T-helper 1 cell treated with Interleukin-12 subunit alpha and Interleukin-12 subunit beta and Interleukin-4 antibody, amounts not matched to agents 30 ng/mL and 1 ng/mL, for 36 hours (primary cell): Measurements from ENCODE around the gene PIR. TPM values are rescaled to one million over a fixed set of nuclear protein-coding genes. Genes with fewer than 3 reads are reported as not detected.

Source experiments
- intact Hi-C: fragments of 100-400 bp; cut with micrococcal nuclease; formaldehyde crosslinking; loops from one replicate; pipeline ENCODE4 v1.15.1; 2024
- total RNA-seq: library from RNA; stranded (reverse); gene quantifications from 2 replicates; pipeline ENCODE4 v1.2.3, GENCODE V29; 2022

The PIR gene
- 9.3 and 10.7 TPM in 2 replicates for total RNA-seq

DNA sequence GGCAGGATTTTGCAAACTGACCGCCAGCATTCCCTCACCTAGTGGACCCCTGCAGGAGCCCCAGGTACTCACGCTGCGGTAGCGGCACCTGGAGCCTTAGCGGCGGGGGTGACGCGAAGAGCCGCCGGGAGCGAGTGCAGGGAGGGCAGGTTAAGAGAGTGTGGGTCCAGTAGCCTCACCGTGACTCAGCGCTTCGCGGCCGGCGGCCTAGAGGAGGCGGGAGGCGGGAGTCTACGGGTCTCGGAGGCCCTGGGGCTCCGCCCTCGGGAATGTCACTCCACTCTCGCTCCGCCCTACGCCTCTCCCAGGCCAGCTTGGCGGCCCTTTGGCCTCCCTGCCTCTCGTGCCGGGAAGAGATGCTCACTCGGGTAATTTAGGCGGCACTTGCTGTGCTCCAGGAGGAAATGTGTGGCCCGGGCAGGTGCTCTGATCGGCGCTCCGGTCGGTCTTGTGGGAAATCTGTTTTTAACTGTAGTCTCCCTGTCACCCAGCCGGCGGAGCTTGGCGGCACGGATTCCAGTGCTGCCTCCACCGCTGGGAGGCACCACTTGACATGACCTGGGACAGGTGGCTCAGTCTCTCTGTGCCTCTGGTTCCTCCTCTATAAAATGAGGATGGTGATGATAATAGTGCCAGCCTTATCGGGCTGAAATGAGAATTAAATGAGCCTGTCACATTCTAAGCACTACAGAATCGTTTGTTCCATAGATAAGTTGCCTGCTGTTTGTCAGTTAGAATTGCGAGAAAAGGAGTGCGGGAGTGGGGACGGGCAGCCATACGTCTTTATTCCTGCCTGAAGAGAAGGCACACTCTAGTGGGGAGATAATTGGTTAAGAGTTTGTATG lies at the start of gene PIR:
PIR (minus strand) TSS at position 216 of the 845 bp plus-strand sequence. CDS start 2,076 bp downstream, outside the sequence.
- intact Hi-C loops = loop anchor here (1.0 to 10.0 kb wide), 8 partner anchors 23 to 1201 kb away; partner anchors contain the start of genes AP1S2, CA5B and ZRSR2

DNA sequence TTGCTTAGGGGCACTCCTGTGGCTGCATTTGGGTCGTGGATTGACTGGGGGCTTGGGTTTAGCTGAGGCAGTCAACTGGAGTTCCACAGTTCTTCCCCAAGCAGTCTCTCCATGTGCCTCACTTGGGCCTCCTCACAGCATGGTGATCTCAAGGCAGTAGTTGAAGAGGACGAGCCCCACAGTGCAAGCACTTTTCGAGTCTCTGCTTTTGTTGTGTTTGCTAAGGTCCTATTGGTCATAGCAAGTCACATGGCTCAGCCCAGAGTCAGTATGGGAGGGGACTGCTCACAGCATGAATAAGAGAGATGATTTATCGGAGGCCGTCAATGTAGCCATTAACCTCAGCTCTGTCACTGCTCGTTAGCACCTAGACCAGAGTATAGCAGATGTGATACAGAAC lies 37.2 kb upstream of the PIR start:
- intact Hi-C loops = no loop called here

DNA sequence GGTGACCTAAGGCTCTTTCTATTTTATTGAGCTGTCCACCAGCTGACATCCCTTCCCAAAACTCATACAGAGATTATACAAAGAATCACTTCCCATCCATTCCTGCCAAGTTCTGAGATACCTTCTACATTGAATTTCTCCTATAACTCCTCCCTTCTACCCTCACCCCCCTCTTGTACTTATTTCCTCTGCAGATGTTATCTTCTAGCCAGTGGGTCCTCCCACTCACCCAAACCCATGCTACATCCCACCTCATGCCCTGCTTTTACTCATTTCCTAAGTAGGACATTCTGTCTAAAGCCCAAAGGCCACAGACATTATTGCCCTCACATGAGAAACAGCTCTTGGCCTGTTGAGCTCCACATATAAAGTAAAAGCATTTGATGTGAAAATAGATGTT lies 36.0 kb upstream of the PIR start:
- intact Hi-C loops = no loop called here

DNA sequence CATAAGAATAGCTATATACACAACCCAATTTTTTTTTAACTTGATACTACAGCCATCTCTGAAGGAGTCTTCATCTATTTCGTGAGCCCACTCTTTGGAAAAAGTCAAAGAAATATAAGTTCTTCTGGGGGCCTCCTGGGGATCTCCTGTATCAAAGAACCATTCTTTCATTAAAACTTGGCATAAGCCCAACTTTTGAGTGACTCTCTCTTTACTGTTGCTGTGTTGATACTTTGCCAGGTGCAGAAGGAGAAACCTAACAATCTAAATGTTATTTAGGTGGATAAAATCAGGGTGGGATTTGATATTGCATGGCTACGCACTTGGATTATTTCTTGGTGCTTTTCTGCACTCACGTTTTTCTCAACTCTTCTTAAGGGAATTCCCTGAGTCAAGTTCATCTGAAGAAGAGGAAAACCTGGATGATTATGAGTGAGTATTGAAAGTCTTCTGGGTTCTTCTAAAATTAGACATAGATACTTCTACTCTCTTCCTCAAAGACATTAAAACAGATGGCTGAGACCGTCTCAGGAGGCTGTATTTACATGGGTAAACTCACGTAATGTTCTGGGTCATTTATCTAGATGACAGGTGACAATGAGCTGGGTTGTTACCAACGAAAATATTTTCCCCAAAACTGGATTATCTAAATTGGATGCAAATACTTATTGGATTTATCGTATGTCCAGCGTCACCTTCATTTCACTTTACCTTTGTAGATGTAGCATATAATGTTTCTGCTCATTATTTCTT lies 32.7 kb upstream of the PIR start:
- intact Hi-C loops = no loop called here

DNA sequence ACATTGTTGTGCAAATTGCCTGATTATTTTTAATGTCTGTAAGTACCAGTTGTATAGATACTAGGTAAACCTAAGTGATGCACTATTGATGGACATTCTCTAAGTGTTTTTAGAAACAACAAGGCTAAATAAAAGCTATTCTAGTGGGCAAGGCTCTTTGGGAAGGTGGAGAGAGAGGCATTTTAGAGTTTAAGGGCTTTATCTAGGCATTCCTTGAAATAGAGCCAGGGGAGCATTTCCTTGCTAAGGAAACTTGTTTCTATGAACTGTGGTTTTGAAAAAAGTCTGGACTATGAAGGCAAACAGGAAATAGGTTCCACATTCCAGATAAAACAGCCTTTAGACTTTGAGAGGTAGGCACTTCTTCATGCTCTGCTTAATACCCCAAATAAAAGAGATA lies 31.3 kb upstream of the PIR start:
- intact Hi-C loops = no loop called here

DNA sequence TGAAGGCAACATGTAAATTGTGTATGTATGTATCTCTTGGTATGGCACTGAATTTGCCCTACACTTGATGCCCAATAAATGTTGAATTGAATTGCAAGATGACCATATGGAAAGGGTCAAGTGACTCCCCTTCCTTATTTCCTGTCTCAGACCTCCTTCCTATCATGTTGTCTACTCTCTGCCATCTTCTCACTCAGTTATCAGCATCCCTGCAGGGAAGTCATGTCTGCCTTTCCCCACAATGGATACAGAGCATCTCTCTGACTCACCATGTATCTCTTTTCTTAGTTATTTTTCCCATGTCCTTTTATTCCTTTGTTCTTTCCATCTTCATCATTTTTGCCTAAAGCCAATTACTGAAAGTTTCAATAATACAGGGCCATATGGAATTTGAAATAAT lies 30.0 kb upstream of the PIR start:
- intact Hi-C loops = no loop called here

DNA sequence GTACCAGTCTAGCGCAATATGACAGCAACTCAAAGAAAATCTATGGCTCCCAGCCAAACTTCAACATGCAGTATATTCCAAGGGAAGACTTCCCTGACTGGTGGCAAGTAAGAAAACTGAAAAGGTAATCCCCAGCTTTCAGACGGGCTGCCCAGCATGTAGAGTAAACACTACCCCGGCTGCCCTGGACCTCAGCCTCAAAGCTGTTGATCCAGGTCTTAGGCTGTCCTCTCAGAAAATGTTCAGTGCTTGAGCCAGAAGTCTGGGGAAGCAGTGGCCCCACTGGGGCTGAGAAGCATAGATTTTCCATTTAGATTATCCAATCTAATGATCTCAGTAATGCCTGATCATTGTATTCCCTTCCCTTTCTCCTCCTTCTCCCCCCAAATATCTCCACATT lies 29.3 kb upstream of the PIR start:
- intact Hi-C loops = no loop called here

DNA sequence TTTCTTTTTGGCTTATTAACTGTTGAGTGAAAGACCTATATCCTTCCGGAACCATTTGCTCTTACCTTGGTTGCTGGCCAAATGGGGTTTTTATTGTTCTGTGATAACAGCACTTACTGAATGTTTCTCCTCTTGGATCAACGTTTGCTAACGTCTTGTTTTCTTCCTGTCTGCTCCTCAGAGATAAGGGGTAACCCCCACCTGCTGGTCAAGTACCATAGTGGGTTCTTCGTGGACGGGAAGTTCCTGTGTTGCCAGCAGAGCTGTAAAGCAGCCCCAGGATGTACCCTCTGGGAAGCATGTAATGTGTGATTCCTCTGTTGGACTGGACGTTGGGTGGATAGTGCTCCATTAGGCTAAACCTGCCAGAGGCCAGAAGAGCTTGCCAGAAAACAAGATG lies 22.8 kb upstream of the PIR start:
- intact Hi-C loops = no loop called here

DNA sequence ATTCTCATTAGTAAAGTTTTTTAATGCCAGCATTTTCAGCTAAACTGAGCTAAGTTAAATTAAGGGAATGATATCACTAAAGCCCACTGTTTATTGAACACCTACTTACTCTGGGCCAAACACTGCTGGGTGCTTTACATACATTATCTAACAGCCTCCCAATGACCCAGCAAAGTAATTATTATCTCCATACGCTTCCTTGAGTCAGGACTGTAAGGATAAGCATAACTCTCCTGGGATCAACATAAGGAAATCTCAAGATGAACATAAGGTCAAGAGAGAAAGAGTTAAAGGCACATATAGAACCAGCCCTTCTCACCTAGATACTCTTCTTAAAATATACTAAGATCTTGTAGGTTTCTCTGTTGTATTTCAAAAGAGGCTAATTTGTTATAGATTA lies 21.1 kb upstream of the PIR start:
- intact Hi-C loops = no loop called here

DNA sequence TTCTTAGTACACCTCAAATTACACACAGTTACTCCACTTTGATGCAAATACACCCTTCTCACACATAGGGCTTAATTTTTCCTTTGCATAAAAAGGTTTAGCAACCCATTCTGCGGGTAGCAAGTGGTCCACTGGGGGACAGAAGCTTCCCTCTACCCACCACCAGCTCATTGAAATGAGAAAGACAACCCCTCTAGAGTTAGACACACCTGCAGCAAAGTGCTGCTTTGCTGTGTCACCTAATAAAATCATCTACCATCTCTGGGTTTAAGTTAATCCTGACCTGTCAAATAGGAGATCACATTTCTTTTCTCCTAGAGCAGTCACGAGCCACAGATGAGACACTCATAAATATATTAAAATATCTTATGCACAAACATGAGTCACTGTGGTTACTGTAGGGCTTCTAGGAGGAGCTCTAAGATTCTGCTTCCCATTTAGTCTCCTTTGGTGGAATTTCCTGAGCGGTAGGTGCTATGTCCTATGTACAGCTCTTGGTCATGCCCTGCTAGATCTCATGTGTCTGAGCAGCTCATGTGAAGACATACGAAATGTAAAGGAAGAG lies 19.4 kb upstream of the PIR start:
- intact Hi-C loops = no loop called here

DNA sequence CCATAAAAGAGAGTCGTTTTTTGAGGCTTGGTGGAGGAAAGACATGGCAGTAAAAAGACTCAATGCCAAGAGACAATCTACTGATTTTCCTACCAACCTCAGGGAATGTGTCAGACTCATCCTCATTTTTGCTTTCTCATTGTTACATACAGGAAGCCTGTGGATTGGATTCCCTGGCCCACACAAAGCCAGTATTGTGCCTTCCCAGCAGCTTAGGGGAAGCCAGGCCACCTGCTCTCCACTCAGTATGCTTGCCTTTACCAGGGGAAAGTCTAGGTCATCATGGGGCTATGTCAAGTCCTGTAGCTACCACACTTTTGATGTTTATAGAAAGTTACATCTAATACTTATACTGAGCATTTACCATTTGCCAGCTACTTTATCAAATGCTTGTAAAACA lies 18.4 kb upstream of the PIR start:
- intact Hi-C loops = no loop called here

DNA sequence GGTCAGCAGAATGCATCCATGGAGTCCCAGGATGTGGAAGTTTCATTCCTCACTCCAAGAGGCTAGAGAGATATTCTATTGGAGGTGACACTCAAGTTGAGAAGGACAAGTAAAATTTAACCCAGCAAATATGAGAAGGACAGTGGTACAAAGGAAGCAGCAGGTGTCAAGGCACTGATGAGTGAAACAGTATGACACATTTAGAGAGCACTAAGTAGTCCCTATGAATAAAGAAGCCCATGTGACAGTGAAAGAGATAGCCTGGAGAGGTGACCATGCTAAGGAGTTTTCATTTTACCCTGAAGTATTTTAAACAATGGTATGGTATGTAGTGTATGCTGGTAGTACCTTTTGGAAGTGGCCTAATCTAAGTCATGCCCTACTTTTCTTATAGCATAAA lies 16.7 kb upstream of the PIR start:
- intact Hi-C loops = no loop called here

DNA sequence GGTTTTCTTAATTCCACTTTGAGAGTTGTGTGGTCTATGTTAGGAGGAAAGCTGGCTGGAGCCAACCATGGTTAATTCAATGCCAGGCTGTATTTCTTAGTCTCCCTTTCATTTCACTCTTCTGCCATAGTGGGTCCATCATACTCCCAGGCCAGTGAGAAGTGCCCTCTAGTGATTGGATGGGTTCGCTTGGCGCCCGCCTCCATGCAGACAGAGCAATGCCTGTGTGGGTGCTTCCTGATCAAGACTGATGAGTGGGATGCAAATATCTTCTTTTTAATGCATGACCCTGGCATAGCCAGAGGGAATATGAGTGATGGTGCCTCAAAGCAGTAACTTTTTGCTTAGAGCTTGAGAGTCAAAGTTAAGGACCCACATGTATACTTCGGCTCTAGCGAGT lies 13.9 kb upstream of the PIR start:
- intact Hi-C loops = no loop called here

DNA sequence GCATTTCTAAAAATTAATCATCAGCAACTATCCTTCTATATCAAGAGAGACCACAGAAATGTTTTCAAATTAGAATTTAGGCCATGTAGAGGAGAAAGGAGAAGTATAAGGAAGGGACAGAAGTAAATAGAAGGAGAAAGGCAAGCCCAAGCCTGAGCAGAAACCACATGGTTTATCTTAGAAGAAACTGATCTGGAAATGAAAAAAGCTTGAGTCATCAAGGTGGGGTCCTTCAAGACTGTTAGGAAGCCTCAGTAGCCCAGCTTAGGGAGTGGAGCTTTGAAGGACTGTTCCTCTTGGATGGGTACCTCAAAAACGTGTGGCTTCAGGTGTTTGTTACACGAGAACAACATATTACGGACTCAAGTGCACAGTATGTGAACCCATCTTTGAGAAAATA lies 12.0 kb upstream of the PIR start:
- intact Hi-C loops = no loop called here

DNA sequence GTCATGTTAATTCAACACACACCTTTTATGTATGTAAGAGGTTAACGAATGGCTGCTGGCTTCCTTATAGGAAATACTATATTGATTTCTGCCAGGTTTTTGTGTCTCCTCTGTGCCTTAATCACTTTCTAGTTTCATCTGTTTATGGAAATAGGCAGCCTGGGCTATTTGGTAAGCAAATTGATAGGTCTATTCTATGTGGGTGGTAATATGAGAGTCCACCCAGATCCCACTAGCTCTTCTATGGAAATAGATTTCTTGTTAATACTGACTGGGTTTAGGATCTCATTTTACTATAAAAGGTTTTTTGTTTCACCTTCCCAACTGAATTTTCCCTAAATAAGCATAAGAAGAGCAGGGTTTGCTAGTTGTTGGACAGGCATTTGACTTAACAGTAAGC lies 11.5 kb upstream of the PIR start:
- intact Hi-C loops = no loop called here

DNA sequence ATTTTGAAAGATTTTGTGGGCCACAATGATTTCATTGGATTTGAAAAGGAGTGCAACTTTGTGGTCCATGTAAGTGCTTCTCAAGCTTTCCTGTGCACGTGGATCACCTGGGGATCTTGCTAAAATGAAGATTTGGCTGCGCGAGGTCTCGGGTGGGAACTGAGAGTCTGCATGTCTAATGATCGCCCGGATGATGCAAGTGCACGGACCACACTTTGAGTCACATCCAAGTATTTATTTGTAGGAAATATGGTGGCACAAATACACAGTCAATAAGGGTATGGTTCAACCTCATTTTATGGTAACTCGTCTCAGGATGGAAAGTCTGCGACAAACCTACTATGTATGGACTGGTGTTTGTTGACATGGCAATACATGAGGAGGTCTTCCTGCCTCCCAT lies 8.4 kb upstream of the PIR start:
- intact Hi-C loops = no loop called here

DNA sequence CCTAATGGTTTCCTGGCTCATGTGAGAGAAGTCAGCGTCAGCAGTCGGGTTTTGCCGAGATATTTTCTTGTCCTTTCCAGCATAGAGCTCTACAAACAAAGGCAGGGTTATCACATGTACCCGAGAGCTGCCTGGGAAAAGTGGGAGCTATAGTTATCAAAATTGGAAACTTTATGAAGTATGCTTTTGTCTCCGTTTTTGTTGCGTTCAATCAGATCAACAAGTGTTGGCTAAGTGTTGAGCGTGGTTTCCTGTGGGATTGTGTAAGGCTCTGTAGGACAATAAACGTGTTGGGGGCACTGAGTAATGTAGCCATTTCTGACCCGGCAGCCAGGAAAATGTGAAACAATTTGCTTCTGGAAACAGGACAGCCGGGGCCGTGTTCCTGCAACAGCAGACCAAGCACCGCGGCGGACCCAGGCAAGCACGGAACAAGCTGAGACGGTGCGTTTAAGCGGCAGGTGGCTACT lies 7.4 kb upstream of the PIR start, which contains the start of gene BMX:
BMX (plus strand) TSS at position 311 of the 470 bp plus-strand sequence. CDS start 7,547 bp downstream, outside the sequence.
- intact Hi-C loops = no loop called here

DNA sequence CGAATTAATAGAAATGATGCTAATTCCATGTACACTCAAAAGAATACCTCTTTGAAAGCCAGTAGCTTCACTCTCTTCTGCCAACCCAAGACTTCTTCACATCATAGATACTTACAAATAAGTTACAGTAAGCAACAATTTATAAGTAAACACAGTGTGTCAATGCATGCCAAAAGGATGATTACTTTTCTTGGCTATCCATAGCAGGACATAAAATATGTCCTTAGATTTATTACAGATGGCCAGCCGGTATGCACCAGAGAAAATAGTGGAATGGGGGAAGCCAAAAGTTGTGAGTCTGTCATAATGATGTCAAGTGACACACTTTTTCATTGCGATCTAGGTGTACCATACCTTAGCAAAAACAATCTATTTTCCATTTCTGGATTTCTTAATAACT lies 6.8 kb upstream of the PIR start:
- intact Hi-C loops = loop anchor here (5.0 to 10.0 kb wide), 4 partner anchors 147 to 1195 kb away; partner anchors contain the start of gene AP1S2

DNA sequence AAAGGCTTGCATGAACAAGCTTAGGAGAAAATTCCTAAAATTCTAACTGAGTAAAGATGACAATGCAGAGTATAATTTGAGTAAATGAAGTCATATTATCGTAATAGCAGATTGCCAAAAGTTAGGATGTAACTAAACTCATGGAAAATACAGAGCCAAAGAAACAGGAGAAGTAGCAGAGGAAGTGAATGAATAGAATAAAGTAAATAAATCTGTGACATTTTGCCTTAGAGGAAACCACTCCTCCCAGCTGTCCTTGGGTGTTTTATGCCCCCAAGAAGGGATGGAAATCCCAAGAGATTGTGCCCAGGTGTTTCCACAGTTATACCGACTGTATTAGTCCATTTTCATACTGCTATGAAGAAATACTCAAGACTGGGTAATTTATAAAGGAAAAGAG lies 5.6 kb upstream of the PIR start:
- intact Hi-C loops = loop anchor here (1.0 to 10.0 kb wide), 5 partner anchors 67 to 1196 kb away; partner anchors contain the start of gene AP1S2

DNA sequence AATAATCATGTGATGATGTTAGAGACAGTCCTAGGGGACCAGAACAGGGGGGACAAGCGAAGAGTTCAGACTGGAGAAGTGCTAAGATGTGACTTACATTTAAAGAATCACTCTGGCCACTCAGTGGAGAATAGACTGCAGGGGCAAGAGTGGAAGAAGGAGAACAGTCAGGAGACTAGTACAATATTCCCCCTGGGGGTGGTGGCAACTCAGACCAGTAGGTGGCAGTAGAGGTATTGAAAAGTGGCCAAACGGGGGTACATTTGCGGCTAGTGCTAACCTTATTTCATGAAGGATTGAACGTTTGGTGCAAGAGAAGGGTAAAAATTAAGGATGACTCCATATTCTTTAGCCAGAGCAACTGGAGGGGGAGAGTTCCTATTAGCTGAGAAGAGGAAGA lies 4.7 kb upstream of the PIR start:
- intact Hi-C loops = loop anchor here (1.0 to 10.0 kb wide), 5 partner anchors 67 to 1197 kb away; partner anchors contain the start of gene AP1S2

DNA sequence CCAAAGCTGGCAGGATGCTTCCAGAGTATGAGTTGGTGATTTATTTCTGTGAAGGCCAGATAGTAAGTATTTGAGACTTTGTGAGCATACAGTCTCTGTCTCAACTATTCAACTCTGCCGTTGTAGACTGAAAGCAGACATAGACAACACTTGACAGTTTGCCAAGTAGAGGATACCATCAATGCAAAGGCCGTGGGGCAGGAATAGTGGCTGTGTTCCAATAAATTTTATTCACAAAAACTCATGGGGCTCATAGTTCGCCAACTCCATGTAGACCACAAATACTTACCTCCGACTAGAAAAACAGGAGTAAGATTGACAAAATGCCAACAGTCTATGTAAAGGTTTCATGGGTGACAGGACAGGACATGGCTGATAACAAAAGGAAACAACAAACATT lies 3.7 kb upstream of the PIR start:
- intact Hi-C loops = loop anchor here (5.0 to 10.0 kb wide), 4 partner anchors 150 to 1198 kb away; partner anchors contain the start of gene AP1S2

DNA sequence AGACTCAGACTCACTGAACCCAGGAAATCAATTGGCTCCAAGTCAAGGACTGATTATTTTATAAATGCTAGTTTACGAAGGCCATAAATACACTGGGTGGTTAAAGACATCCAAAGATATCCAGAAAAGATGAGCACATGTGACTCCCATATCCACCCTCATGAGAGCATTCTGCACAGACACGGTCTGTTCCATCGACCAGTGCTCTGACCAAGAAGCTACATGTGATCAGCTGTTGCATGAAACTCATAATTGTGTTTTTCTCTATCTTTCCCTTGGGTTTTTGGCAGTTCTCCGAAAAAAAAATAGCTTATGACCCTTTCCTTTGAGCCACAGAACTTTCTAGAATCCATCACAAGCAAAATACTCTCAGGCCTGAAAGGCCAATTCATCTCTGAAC lies 2.7 kb upstream of the PIR start:
- intact Hi-C loops = loop anchor here (5.0 to 10.0 kb wide), 4 partner anchors 152 to 1199 kb away; partner anchors contain the start of gene AP1S2
